Adipocyte (in vitro differentiated cells): ENCODE data around the gene PANK2.

ENCODE experiments used
- DNase-seq: peaks from one replicate; pipeline ENCODE4 v3.0.0-alpha.2; 2015; ENCODE audit warnings: low read depth
- H3K27me3 ChIP-seq: replicated peaks from 2 replicates; pipeline ENCODE4 v1.7.0; 2013; ENCODE audit warnings: mild to moderate bottlenecking, low read length, moderate library complexity; ENCODE audit not compliant: control insufficient read depth, insufficient read depth
- H3K36me3 ChIP-seq: 2 replicates; pipeline ENCODE4 v1.7.0; 2013; ENCODE audit warnings: low read length, mild to moderate bottlenecking, moderate library complexity; ENCODE audit not compliant: control insufficient read depth, insufficient read depth, severe bottlenecking
- H3K4me1 ChIP-seq: 2 replicates; pipeline ENCODE4 v1.7.0; 2013; ENCODE audit warnings: mild to moderate bottlenecking, low read length, moderate library complexity; ENCODE audit not compliant: control insufficient read depth, insufficient read depth
- H3K4me3 ChIP-seq: 2 replicates; pipeline ENCODE4 v1.7.0; 2013; ENCODE audit warnings: mild to moderate bottlenecking, low read length, moderate library complexity
- H3K9ac ChIP-seq: 2 replicates; pipeline ENCODE4 v1.7.0; 2013; ENCODE audit warnings: mild to moderate bottlenecking, low read length, moderate library complexity
- H3K9me3 ChIP-seq: 2 replicates; pipeline ENCODE4 v1.7.0; 2013; ENCODE audit warnings: mild to moderate bottlenecking, low read length, moderate library complexity; ENCODE audit not compliant: control insufficient read depth

PANK2 gene

DNA sequence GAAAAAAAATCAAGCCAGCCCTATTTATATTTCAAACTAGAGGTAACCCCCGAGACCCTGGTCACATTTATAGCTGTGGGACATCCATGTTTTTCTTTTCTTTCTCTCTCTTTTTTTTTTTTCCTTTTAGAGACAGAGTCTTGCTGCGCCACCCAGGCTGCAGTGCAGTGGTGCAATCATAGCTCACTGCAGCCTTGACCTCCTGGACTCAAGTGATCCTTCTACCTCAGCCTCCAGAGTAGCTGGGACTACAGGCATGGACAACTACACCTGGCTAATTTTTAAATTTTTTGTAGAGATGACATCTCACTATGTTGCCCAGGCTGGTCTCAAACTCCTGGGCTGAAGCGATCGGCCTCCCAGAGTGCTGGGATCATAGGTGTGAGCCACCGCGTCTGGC is 30.5 kb upstream of the PANK2 start:
- Histone ChIP-seq H3K4me3 (no peak overlapping the region), H3K9ac (no peak overlapping the region), H3K27me3 (no peaks in the 10 kb centered on the region), H3K36me3 (peaks cover 78% of the 10 kb centered on the region), H3K9me3 (no peaks in the 10 kb centered on the region), H3K4me1 (peaks cover 7% of the 10 kb centered on the region)
- DNase-seq = no peak

DNA sequence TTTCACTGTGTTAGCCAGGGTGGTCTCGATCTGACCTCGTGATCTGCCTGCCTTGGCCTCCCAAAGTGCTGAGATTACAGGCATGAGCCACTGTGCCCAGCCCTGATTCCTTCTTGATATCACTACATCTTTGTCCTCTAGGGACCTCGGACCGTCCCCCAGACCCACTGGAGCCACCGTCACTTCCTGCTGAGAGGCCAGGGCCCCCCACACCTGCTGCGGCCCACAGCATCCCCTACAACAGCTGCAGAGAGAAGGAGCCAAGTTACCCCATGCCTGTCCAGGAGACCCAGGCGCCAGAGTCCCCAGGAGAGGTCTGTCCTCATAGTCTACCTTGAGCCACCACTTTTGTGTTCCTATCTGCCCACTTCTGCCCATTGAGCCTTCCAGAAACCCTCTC is 28.0 kb upstream of the PANK2 start:
- peaks cover 93% of the 10 kb centered on the region for H3K36me3 ChIP-seq
- no peak overlapping the region for H3K9ac ChIP-seq
- H3K27me3 ChIP-seq = no peaks in the 10 kb centered on the region
- no peak overlapping the region for H3K4me3 ChIP-seq
- no peaks in the 10 kb centered on the region for H3K4me1 ChIP-seq
- no peaks in the 10 kb centered on the region for H3K9me3 ChIP-seq
- no peak for DNase-seq

DNA sequence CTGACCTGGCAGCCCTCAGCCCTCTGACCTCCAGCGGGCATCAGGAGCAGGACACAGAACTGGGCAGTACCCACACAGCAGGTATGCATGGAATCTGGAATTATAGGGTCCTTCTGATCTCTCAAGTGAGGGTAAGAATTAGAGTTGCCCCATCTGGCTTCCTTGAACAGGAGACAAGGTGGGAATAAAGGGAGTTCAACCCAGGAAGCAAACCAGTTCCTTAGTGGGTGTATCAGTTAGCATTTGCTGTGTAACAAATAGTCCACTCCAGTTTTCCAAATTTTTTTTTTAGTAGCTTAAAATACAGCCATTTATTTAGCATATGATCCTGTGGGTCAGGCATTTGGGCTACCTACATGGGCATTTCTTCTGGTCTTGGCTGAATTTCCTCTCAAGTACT is 26.9 kb upstream of the PANK2 start:
- no peak for DNase-seq
- Histone ChIP-seq H3K4me3 (no peak overlapping the region), H3K36me3 (peaks cover 95% of the 10 kb centered on the region), H3K9me3 (no peaks in the 10 kb centered on the region), H3K4me1 (no peaks in the 10 kb centered on the region), H3K27me3 (no peaks in the 10 kb centered on the region), H3K9ac (no peak overlapping the region)

DNA sequence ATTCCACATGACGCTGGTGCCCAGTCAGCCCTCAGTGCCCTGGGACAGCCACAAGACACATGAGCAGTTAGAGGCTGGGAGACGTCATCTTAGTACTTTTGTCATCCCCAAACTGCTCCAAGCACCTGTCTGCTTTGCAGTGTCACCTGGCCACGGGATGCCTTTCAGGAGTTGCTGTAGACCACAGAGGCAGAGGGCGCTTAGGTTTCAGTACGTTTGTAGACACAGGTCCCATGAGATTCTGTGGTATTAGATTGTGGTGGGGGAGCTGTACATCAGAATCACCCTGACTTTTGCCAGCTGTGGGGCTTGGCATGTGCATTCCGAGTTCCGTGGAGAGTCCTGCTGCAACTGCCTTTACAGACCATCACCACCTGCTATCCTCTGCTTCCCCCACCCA is 25.9 kb upstream of the PANK2 start:
- H3K36me3 ChIP-seq = peaks cover 95% of the 10 kb centered on the region

DNA sequence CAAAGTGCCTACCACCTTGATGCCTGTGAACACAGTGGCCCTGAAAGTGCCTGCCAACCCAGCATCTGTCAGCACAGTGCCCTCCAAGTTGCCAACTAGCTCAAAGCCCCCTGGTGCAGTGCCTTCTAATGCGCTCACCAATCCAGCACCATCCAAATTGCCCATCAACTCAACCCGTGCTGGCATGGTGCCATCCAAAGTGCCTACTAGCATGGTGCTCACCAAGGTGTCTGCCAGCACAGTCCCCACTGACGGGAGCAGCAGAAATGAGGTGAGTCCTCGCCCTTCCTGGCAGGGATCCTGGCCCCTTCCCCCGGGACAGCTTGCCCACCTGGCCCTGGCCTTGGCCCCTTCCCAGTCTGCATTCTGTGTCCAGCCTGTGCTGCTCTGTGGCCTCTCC is 24.7 kb upstream of the PANK2 start:
- no peaks in the 10 kb centered on the region for H3K27me3 ChIP-seq
- H3K9me3 ChIP-seq = no peaks in the 10 kb centered on the region
- H3K4me1 ChIP-seq = no peaks in the 10 kb centered on the region
- H3K36me3 ChIP-seq = peaks cover 89% of the 10 kb centered on the region
- no peak overlapping the region for H3K9ac ChIP-seq
- DNase-seq = no peak
- H3K4me3 ChIP-seq = no peak overlapping the region

More for the DNA sequence above, 25.9 kb upstream of the PANK2 start:
- no peak for DNase-seq
- Histone ChIP-seq H3K27me3 (no peaks in the 10 kb centered on the region), H3K4me1 (no peaks in the 10 kb centered on the region), H3K9ac (no peak overlapping the region), H3K4me3 (no peak overlapping the region), H3K9me3 (no peaks in the 10 kb centered on the region)

DNA sequence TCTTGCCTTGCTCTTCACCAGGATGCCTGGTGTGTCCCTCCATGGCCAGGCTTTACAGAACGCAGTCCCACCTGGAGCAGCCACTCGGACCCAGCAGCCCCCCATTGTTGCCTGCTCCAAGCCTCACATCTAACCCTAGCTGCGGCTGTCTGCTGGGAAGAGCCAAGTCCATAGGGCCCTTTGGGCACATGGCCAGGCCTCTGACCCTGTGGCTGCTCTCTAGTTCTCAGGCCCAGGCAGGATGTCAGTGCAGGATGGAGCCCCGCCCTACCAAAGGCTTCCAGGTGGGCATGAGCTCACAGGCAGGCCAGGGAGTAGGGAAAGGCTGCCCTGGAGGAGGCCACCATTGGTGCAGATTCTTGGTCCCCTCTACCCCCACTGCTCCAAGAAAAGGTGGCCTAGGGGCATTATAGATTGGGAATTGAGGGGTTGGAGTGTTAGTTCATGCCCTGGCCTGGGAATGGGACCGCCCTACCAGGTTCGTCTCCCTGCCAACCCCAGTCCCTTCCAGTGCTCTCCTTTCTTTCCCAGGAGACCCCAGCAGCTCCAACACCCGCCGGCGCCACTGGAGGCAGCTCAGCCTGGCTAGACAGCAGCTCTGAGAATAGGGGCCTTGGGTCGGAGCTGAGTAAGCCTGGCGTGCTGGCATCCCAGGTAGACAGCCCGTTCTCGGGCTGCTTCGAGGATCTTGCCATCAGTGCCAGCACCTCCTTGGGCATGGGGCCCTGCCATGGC is 23.9 kb upstream of the PANK2 start:
- no peak for DNase-seq
- H3K4me1 ChIP-seq = peaks cover 6% of the 10 kb centered on the region

DNA sequence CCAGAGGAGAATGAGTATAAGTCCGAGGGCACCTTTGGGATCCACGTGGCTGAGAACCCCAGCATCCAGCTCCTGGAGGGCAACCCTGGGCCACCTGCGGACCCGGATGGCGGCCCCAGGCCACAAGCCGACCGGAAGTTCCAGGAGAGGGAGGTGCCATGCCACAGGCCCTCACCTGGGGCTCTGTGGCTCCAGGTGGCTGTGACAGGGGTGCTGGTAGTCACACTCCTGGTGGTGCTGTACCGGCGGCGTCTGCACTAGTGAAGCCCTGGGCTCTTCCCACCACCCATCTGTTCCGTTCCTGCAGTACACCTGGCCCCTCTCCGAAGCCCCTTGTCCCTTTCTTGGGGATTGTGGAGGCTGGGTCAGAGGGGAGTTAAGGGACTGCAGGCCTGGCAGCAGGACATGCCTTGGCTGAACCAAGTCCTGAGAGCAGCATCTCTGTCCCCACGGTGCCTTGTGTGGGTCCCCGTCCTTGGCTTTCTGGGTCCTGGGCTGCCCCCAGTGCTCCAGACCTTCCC is 23.2 kb upstream of the PANK2 start:
- DNase-seq = no peak
- peaks cover 83% of the 10 kb centered on the region for H3K36me3 ChIP-seq
- H3K27me3 ChIP-seq = no peaks in the 10 kb centered on the region
- H3K9me3 ChIP-seq = no peaks in the 10 kb centered on the region
- peaks cover 6% of the 10 kb centered on the region for H3K4me1 ChIP-seq
- no peak overlapping the region for H3K9ac ChIP-seq
- no peak overlapping the region for H3K4me3 ChIP-seq

More for the DNA sequence above, 23.9 kb upstream of the PANK2 start:
- Histone ChIP-seq H3K36me3 (peaks cover 88% of the 10 kb centered on the region), H3K9me3 (no peaks in the 10 kb centered on the region), H3K9ac (no peak overlapping the region), H3K27me3 (no peaks in the 10 kb centered on the region), H3K4me3 (no peak overlapping the region)

DNA sequence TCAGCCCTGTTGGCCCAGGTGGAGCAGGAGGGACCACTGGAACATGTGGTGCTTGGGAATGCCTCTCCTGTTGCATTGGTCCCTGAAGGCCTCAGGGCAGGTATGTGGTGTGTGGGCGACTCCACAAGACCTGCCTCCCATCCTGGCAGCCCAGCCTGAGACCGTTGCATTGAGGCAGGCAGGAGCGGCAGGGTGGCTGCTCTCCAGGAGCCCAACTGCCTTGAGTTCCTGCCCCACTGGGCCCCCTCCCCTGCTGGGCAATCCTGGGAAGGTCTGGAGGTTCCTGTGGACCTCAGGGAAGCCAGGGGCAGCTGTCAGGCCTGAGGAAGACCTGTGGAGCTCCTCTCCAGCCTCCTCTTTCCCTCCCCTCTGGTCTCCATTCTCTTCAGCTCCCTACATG is 22.7 kb upstream of the PANK2 start:
- Histone ChIP-seq H3K27me3 (no peaks in the 10 kb centered on the region), H3K36me3 (peaks cover 82% of the 10 kb centered on the region), H3K4me1 (peaks cover 10% of the 10 kb centered on the region), H3K9ac (no peak overlapping the region), H3K9me3 (no peaks in the 10 kb centered on the region), H3K4me3 (no peak overlapping the region)
- no peak for DNase-seq

DNA sequence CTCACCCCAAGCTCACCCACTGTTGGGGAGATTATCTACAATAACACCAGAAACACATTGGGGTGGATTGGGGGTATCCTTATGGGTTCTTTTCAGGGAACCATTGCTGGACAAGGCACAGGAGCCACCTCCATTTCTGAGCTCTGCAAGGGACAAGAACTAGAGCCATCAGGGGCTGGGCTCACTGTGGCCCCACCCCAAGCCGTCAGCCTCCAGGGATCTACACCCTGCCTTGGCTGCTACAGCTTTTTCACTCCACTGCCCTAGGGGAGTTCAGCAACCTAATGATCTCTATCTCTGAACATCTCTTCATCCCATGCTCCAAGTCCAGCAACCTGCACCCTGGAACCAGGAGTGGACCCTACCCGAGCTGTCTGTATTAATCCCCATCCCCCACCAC is 21.4 kb upstream of the PANK2 start:
- no peak overlapping the region for H3K4me3 ChIP-seq

DNA sequence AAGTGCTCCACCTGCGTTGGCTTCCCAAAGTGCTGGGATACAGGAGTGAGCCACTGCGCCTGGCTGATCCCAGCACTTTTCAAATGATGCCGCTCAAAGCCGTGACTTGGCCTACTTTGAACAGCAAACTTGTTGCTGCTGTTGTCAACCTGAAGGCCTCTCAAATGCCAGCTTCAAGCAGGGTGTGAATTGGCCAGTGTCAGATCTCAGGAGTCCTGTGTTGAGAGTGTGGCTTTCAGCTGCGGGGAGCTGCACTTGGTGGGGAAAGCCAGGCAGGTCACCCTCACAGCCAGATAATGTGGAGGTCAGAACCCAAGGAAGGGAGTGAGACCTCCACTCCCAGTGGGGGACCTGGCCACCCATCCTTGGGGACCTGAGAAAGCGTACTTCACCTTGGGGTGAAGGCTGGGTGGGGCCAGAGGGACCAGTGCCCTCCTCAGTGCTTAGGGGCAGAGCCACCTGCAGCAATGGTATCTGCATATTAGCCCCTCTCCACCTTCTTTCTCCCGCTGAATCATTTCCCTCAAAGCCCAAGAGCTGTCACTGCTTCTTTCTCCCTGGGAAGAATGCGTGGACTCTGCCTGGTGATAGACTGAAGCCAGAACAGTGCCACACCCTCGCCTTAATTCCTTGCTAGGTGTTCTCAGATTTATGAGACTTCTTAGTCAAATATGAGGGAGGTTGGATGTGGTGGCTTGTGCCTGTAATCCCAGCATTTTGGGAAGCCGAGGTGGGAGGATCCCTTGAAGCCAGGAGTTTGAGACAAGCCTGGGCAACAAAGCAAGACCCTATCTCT is 19.1 kb upstream of the PANK2 start:
- H3K36me3 ChIP-seq = peaks cover 65% of the 10 kb centered on the region
- H3K4me3 ChIP-seq = no peak overlapping the region
- H3K4me1 ChIP-seq = peaks cover 23% of the 10 kb centered on the region
- H3K9me3 ChIP-seq = no peaks in the 10 kb centered on the region
- no peak overlapping the region for H3K9ac ChIP-seq
- no peak for DNase-seq
- H3K27me3 ChIP-seq = no peaks in the 10 kb centered on the region

More for the DNA sequence above, 21.4 kb upstream of the PANK2 start:
- peaks cover 12% of the 10 kb centered on the region for H3K4me1 ChIP-seq
- H3K9me3 ChIP-seq = no peaks in the 10 kb centered on the region
- no peak overlapping the region for H3K9ac ChIP-seq
- H3K36me3 ChIP-seq = peaks cover 79% of the 10 kb centered on the region
- no peaks in the 10 kb centered on the region for H3K27me3 ChIP-seq
- no peak for DNase-seq

DNA sequence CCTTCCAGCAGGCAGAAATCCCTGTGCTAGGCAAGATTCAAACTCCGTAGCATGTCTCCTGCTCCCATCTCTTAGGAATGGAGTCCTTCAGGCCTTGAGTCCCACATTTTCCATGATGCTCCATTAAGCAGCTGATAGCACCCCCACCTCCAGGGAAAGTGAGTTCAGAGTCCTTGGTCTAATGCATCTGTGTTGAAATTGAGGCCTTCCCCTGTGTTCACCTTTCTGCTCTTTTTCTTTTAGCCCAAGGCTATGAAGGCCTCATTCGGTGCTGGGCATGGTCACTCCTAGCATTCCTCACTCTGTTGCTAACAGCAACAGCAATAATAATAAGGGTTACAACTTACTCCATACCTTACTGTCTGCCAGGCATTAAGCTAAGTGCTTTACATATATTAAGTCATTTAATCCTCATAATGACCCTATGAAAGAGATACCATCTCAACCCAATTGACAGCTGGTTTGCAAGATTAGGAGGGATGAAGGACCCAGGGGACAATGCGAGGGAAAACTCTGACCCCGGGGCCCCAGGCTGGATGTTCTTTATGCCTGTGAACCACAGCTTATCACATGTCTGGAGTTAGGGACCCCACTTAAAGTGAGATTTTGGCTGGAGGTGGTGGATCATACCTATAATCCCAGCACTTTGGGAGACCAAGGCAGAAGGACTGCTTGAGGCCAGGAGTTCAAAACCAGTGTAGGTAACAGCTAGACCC is 17.5 kb upstream of the PANK2 start:
- H3K36me3 ChIP-seq = peaks cover 49% of the 10 kb centered on the region
- no peak overlapping the region for H3K4me3 ChIP-seq
- H3K4me1 ChIP-seq = peaks cover 23% of the 10 kb centered on the region
- no peaks in the 10 kb centered on the region for H3K9me3 ChIP-seq
- H3K9ac ChIP-seq = no peak overlapping the region
- peak; percentile 73 for DNase-seq
- no peaks in the 10 kb centered on the region for H3K27me3 ChIP-seq
